Stimulated activated CD8-positive, alpha-beta memory T cell treated with anti-CD3 and anti-CD28 coated beads, Interleukin-15, amount 100 ng/mL, for 48 hours (primary cell): Measurements from ENCODE around the gene PARD3B.

Source experiments
- DNase-seq, 2 donors: peaks; one replicate each; pipeline ENCODE4 v3.0.0-alpha.2; 2020; ENCODE audit warnings: low read depth in 2 of 2

PARD3B gene

GRCh38 chr2:205500065-205500464, 954.8 kb downstream of the PARD3B start:
- no peak for DNase-seq

- no peak for DNase-seq
Observed at GRCh38 chr2:205500951-205501350, 955.7 kb downstream of the PARD3B start.

- no peak for DNase-seq
Observed at GRCh38 chr2:205501826-205502225, 956.6 kb downstream of the PARD3B start.

- no peak for DNase-seq
Observed at GRCh38 chr2:205505371-205505770, 960.1 kb downstream of the PARD3B start.

- no peak for DNase-seq
Observed at GRCh38 chr2:205509655-205510054, 964.4 kb downstream of the PARD3B start.

GRCh38 chr2:205510345-205510744, 965.1 kb downstream of the PARD3B start:
- no peak for DNase-seq

GRCh38 chr2:205511221-205511620, 965.9 kb downstream of the PARD3B start:
- DNase-seq, result no peak

GRCh38 chr2:205511641-205512040, 966.4 kb downstream of the PARD3B start:
- DNase-seq, result no peak

GRCh38 chr2:205520311-205520710, 975.0 kb downstream of the PARD3B start:
- no peak for DNase-seq

GRCh38 chr2:205524656-205525055, 979.4 kb downstream of the PARD3B start:
- no peak for DNase-seq

GRCh38 chr2:205527801-205528200, 982.5 kb downstream of the PARD3B start:
- no peak for DNase-seq

- DNase-seq, result no peak
Observed at GRCh38 chr2:205531072-205531471, 985.8 kb downstream of the PARD3B start.

GRCh38 chr2:205531489-205532148, 986.3 kb downstream of the PARD3B start:
- DNase-seq, result no peak

GRCh38 chr2:205535001-205535400, 989.7 kb downstream of the PARD3B start:
- DNase-seq, result no peak

GRCh38 chr2:205539603-205540002, 994.3 kb downstream of the PARD3B start:
- no peak for DNase-seq

GRCh38 chr2:205540036-205540435, 994.8 kb downstream of the PARD3B start:
- DNase-seq, result no peak

GRCh38 chr2:205543262-205543843, 998.1 kb downstream of the PARD3B start:
- no peak for DNase-seq

- no peak for DNase-seq
Observed at GRCh38 chr2:205543937-205544702, 998.8 kb downstream of the PARD3B start.

GRCh38 chr2:205545971-205546816, 1000.9 kb downstream of the PARD3B start:
- no peak for DNase-seq

- DNase-seq, result no peak
Observed at GRCh38 chr2:205555566-205556230, 1010.4 kb downstream of the PARD3B start.

GRCh38 chr2:205556357-205556756, 1011.1 kb downstream of the PARD3B start:
- no peak for DNase-seq
